ENCODE results near the gene ADAMTS12. TPM values are rescaled to one million over a fixed set of nuclear protein-coding genes. Genes with fewer than 3 reads are reported as not detected.
A peak's percentile ranks its signal among the peaks of the same experiment; 100 is the strongest.

Gene ADAMTS12
- total RNA-seq, 4 donors from 2014 or later: 0.49 to 3.1 (median 2.5) TPM

GRCh38 chr5:33938881-33939280 is 47.1 kb upstream of the ADAMTS12 start:
- in situ Hi-C loops (cut with MboI; ENCODE audit: low sequenced_read_pairs in 4 of 4) (loop anchor here in 2 of 4 donors (25.0 kb wide), 1 partner anchor 502 kb away; the partner anchor contains the start of gene TARS1 (in 2 of the 2)), intact Hi-C loops (cut with DNase I; ENCODE audit: low total_unique reads) (no loop called here)
- Histone ChIP-seq H3K27me3 (peaks cover 43 to 55% (median 48%) of the 10 kb centered on the region in 3 donors), H3K9me3 (no peaks in the 10 kb centered on the region), H3K27ac (no peak overlapping the region), H3K4me3 (no peak overlapping the region), H3K36me3 (no peaks in the 10 kb centered on the region), H3K4me1 (peaks cover 0 to 7% of the 10 kb centered on the region in 2 donors)
- ATAC-seq (no peak), DNase-seq (no peak)
- TF ChIP-seq POLR2A (IDR thresholded peaks at IDR 0.05): no peak
- no peak for TF ChIP-seq CTCF (IDR thresholded peaks at IDR 0.05 in 4 of 5, conservative IDR thresholded peaks at IDR 0.05 in 1 of 5)

- H3K27me3 ChIP-seq: peaks cover 43 to 55% (median 48%) of the 10 kb centered on the region in 3 donors
- intact Hi-C loops (cut with DNase I; ENCODE audit: low total_unique reads) (no loop called here), in situ Hi-C loops (cut with MboI; ENCODE audit: low sequenced_read_pairs in 4 of 4) (loop anchor here in 2 of 4 donors (25.0 kb wide), 1 partner anchor 501 kb away; the partner anchor contains the start of gene TARS1 (in 2 of the 2))
These were observed 46.7 kb upstream of the ADAMTS12 start for GRCh38 chr5:33938507-33938796.

GRCh38 chr5:33937707-33938506 is 46.1 kb upstream of the ADAMTS12 start:
- no peak for DNase-seq
- Histone ChIP-seq H3K4me1 (peaks cover 0 to 7% of the 10 kb centered on the region in 2 donors), H3K9me3 (no peaks in the 10 kb centered on the region), H3K36me3 (no peaks in the 10 kb centered on the region), H3K4me3 (no peak overlapping the region), H3K27me3 (peaks cover 43 to 55% (median 48%) of the 10 kb centered on the region in 3 donors), H3K27ac (no peak overlapping the region)
- in situ Hi-C loops (cut with MboI; ENCODE audit: low sequenced_read_pairs in 4 of 4): loop anchor here in 2 of 4 donors (25.0 kb wide), 1 partner anchor 501 kb away; the partner anchor contains the start of gene TARS1 (in 2 of the 2)
- intact Hi-C loops (cut with DNase I; ENCODE audit: low total_unique reads): no loop called here
- TF ChIP-seq CTCF (IDR thresholded peaks at IDR 0.05 in 4 of 5, conservative IDR thresholded peaks at IDR 0.05 in 1 of 5) (no peak), POLR2A (IDR thresholded peaks at IDR 0.05) (no peak)
- no peak for ATAC-seq

More at GRCh38 chr5:33938507-33938796, 46.7 kb upstream of the ADAMTS12 start:
- no peak for TF ChIP-seq POLR2A (IDR thresholded peaks at IDR 0.05)
- no peak for TF ChIP-seq CTCF (IDR thresholded peaks at IDR 0.05 in 4 of 5, conservative IDR thresholded peaks at IDR 0.05 in 1 of 5)
- H3K36me3 ChIP-seq: no peaks in the 10 kb centered on the region
- H3K4me3 ChIP-seq: no peak overlapping the region
- DNase-seq (no peak), ATAC-seq (no peak)
- no peaks in the 10 kb centered on the region for H3K9me3 ChIP-seq
- H3K27ac ChIP-seq: no peak overlapping the region
- H3K4me1 ChIP-seq: peaks cover 0 to 7% of the 10 kb centered on the region in 2 donors

GRCh38 chr5:33937017-33937706 is 45.4 kb upstream of the ADAMTS12 start:
- intact Hi-C loops (cut with DNase I; ENCODE audit: low total_unique reads) (no loop called here), in situ Hi-C loops (cut with MboI; ENCODE audit: low sequenced_read_pairs in 4 of 4) (loop anchor here in 2 of 4 donors (25.0 kb wide), 1 partner anchor 500 kb away; the partner anchor contains the start of gene TARS1 (in 2 of the 2))
- H3K27me3 ChIP-seq: peaks cover 43 to 55% (median 48%) of the 10 kb centered on the region in 3 donors
- no peak for TF ChIP-seq POLR2A (IDR thresholded peaks at IDR 0.05)
- no peak for TF ChIP-seq CTCF (IDR thresholded peaks at IDR 0.05 in 4 of 5, conservative IDR thresholded peaks at IDR 0.05 in 1 of 5)
- H3K36me3 ChIP-seq: no peaks in the 10 kb centered on the region
- peak overlapping the region in 3 of 4 donors; percentile 30 to 46 (median 32) for H3K4me3 ChIP-seq
- DNase-seq (no peak), ATAC-seq (no peak)
- peaks cover 0 to 7% of the 10 kb centered on the region in 2 donors for H3K4me1 ChIP-seq
- no peaks in the 10 kb centered on the region for H3K9me3 ChIP-seq
- no peak overlapping the region for H3K27ac ChIP-seq
